Testis (tissue), 3 donors: ENCODE data around the gene GREB1L. TPM values are rescaled to one million over a fixed set of nuclear protein-coding genes. Genes with fewer than 3 reads are reported as not detected.

Experiments used
- DNase-seq: peaks from one replicate; pipeline ENCODE4 v3.0.0-alpha.2; 2019
- H3K27ac ChIP-seq, 2 donors: fragments of 200-600 bp; sonication (generic); one replicate each; pipeline ENCODE4 v1.5.1; 2019
- H3K27me3 ChIP-seq: fragments of 200-600 bp; sonication (generic); one replicate; pipeline ENCODE4 v1.5.1; 2019
- H3K36me3 ChIP-seq: fragments of 200-600 bp; sonication (generic); one replicate; pipeline ENCODE4 v1.5.1; 2017; ENCODE audit warnings: low read depth; ENCODE audit errors: missing control alignments
- H3K4me1 ChIP-seq: fragments of 200-600 bp; sonication (generic); one replicate; pipeline ENCODE4 v1.5.1; 2019
- H3K4me3 ChIP-seq, 2 donors: fragments of 200-600 bp; sonication (generic); one replicate each; pipeline ENCODE4 v1.5.1; 2017 to 2019
- H3K9me3 ChIP-seq: fragments of 200-600 bp; sonication (generic); one replicate; pipeline ENCODE4 v1.5.1; 2017
- POLR2A ChIP-seq: fragments of 450-650 bp; IDR thresholded peaks from one replicate; pipeline ENCODE4 v1.6.1; 2017; ENCODE audit warnings: antibody characterized with exemption, mild to moderate bottlenecking, moderate library complexity
- WGBS, 2 donors: methylation state at CpG; one replicate each; pipeline ENCODE4 v1.1.5; 2018; 5-methylcytosine and 5-hydroxymethylcytosine counted together
- intact Hi-C: fragments of 100-400 bp; cut with DNase I; formaldehyde crosslinking; loops from one replicate; pipeline ENCODE4 v1.15.1; 2023; ENCODE audit warnings: low total_unique reads
- polyA plus RNA-seq: library from polyadenylated mRNA; stranded (reverse); fragments of 350-450 nt; fragmentation: Illumina TruSeq; extraction: RNeasy Lipid Tissue Mini Kit (QIAGEN cat#74804); gene quantifications from one replicate; pipeline ENCODE4 v1.2.3, GENCODE V29; 2014; ENCODE audit warnings: low read depth, low replicate concordance; ENCODE audit not compliant: insufficient read depth
- total RNA-seq, 2 donors: library from RNA; depleted of rRNA; stranded (reverse); fragments of >200 nt; gene quantifications; one replicate each; pipeline ENCODE4 v1.2.3, GENCODE V29; 2016
- TF ChIP-seq, protein P1 (sequence below), 3 experiments: fragments of 450-650 bp in 2 of 3; fragments of 200-600 bp in 1 of 3; sonication (generic) in 1 of 3; IDR thresholded peaks; one replicate each; pipeline ENCODE4 v1.5.1; 2016 to 2019; ENCODE audit warnings: antibody characterized with exemption in 3 of 3, mild to moderate bottlenecking in 2 of 3, moderate library complexity in 1 of 3

GREB1L gene
- total and polyA plus RNA-seq, 3 donors from 2014 or later = 11.9 to 40.6 (median 38.4) TPM

DNA sequence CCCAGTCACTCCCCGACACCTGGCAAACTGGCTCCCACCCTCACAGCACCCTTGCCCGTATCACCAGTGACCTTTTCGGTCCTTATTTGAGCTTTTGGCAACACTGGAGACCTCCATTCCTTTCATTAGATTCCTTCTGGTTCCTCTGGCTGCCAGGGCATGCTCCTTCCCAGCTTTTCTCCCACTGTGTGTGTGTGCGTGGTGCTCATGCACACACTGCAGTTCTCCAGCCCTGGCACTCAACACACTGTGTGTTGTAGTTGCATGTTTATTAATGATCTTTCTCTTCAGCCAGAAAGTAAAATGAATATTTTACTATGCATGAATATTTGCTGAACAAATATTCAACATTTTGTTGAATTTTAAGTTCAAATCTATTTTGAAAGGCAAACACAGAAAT is 219.4 kb downstream of the GREB1L start:
- no peaks in the 10 kb centered on the region for H3K36me3 ChIP-seq
- H3K4me1 ChIP-seq = no peaks in the 10 kb centered on the region
- intact Hi-C loops = no loop called here
- WGBS, 2 donors = 63 to 75% methylated on average over 4 of the region's 4 CpGs
- H3K27me3 ChIP-seq = no peaks in the 10 kb centered on the region
- no peak overlapping the region for H3K27ac ChIP-seq
- no peak overlapping the region for H3K4me3 ChIP-seq
- DNase-seq = no peak
- H3K9me3 ChIP-seq = no peaks in the 10 kb centered on the region
- no peak for TF ChIP-seq POLR2A
- TF ChIP-seq, protein P1, sequence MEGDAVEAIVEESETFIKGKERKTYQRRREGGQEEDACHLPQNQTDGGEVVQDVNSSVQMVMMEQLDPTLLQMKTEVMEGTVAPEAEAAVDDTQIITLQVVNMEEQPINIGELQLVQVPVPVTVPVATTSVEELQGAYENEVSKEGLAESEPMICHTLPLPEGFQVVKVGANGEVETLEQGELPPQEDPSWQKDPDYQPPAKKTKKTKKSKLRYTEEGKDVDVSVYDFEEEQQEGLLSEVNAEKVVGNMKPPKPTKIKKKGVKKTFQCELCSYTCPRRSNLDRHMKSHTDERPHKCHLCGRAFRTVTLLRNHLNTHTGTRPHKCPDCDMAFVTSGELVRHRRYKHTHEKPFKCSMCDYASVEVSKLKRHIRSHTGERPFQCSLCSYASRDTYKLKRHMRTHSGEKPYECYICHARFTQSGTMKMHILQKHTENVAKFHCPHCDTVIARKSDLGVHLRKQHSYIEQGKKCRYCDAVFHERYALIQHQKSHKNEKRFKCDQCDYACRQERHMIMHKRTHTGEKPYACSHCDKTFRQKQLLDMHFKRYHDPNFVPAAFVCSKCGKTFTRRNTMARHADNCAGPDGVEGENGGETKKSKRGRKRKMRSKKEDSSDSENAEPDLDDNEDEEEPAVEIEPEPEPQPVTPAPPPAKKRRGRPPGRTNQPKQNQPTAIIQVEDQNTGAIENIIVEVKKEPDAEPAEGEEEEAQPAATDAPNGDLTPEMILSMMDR (IDR thresholded peaks at IDR 0.05) = no peak

GRCh38 chr18:21463718-21464117 is 221.7 kb downstream of the GREB1L start:
- no peak for DNase-seq
- intact Hi-C loops = no loop called here
- Histone ChIP-seq H3K27ac (no peak overlapping the region), H3K9me3 (no peaks in the 10 kb centered on the region), H3K36me3 (no peaks in the 10 kb centered on the region), H3K4me3 (no peak overlapping the region), H3K27me3 (no peaks in the 10 kb centered on the region), H3K4me1 (no peaks in the 10 kb centered on the region)
- no peak for TF ChIP-seq POLR2A
- WGBS, 2 donors = 48 to 53% methylated on average over 3 of the region's 3 CpGs

GRCh38 chr18:21468514-21469164 is 226.6 kb downstream of the GREB1L start:
- H3K27ac ChIP-seq = no peak overlapping the region
- intact Hi-C loops = no loop called here

DNA sequence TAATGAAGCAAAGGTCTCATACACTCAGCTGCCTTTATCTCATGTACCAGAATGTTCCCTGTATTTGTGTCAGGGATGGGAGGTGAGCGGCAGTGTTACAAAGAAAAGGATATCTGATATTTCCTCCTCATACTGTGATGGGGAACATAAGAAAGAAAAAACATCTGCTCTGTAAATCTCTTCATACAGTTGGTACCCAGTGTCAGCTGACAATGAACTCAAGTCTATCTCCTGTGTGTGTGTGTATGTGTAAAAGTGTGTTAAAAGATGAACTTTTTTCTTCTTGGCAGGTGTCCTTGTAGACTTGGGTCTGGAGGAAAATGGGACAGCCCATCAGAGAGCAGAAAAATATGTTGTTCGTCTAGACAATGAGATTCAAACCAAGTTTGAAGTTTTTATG is 230.7 kb downstream of the GREB1L start:
- H3K27ac ChIP-seq = no peak overlapping the region
- no peaks in the 10 kb centered on the region for H3K27me3 ChIP-seq
- intact Hi-C loops = no loop called here
- H3K4me3 ChIP-seq = no peak overlapping the region
- no peak for DNase-seq
- H3K4me1 ChIP-seq = no peaks in the 10 kb centered on the region
- no peak for TF ChIP-seq POLR2A
- TF ChIP-seq, protein P1 (IDR thresholded peaks at IDR 0.05) = no peak
- no peaks in the 10 kb centered on the region for H3K9me3 ChIP-seq
- no peaks in the 10 kb centered on the region for H3K36me3 ChIP-seq
- 82 to 86% methylated on average over 2 of the region's 2 CpGs for WGBS, 2 donors

More at GRCh38 chr18:21468514-21469164, 226.6 kb downstream of the GREB1L start:
- H3K4me1 ChIP-seq = no peaks in the 10 kb centered on the region
- DNase-seq = no peak
- H3K4me3 ChIP-seq = no peak overlapping the region
- H3K27me3 ChIP-seq = no peaks in the 10 kb centered on the region
- no peak for TF ChIP-seq POLR2A
- TF ChIP-seq, protein P1 (IDR thresholded peaks at IDR 0.05) = no peak
- no peaks in the 10 kb centered on the region for H3K36me3 ChIP-seq
- no peaks in the 10 kb centered on the region for H3K9me3 ChIP-seq
- WGBS, 2 donors = 78 to 81% methylated on average over 4 of the region's 4 CpGs

- H3K4me3 ChIP-seq = no peak overlapping the region
- H3K4me1 ChIP-seq = no peaks in the 10 kb centered on the region
- intact Hi-C loops = no loop called here
- TF ChIP-seq, protein P1 (IDR thresholded peaks at IDR 0.05) = no peak
- TF ChIP-seq POLR2A = no peak
- no peak for DNase-seq
- no peaks in the 10 kb centered on the region for H3K9me3 ChIP-seq
- no peaks in the 10 kb centered on the region for H3K36me3 ChIP-seq
- H3K27me3 ChIP-seq = no peaks in the 10 kb centered on the region
- 76 to 88% methylated on average over 2 of the region's 2 CpGs for WGBS, 2 donors
- no peak overlapping the region for H3K27ac ChIP-seq
Measured at GRCh38 chr18:21474621-21475020, 232.6 kb downstream of the GREB1L start.
